A549 (cell line): ENCODE data around the gene RFX3.

Experiments
- CBX8 ChIP-seq: fragments of 200-600 bp; sonication (generic); IDR thresholded peaks from 2 replicates; pipeline ENCODE4 v1.6.1; 2016
- CTCF ChIP-seq: fragments of >200 bp; sonication (Bioruptor Twin); formaldehyde crosslinking; IDR thresholded peaks from 3 replicates; pipeline ENCODE4 v1.5.1; 2016
- EP300 ChIP-seq, 2 experiments: fragments of >200 bp; sonication (Bioruptor Twin); formaldehyde crosslinking; IDR thresholded peaks; 2 replicates in 1 of 2; 3 replicates in 1 of 2; pipeline ENCODE4 v1.6.1; 2016 to 2017

GRCh38 chr9:3490957-3491356 is 34.8 kb downstream of the RFX3 start:
- TF ChIP-seq EP300 (IDR thresholded peaks at IDR 0.05) (no peak), CTCF (no peak), CBX8 (no peak)
